K562 (cell line): ENCODE results near the gene THADA. TPM values are rescaled to one million over a fixed set of nuclear protein-coding genes. Genes with fewer than 3 reads are reported as not detected.
A peak's percentile ranks its signal among the peaks of the same experiment; 100 is the strongest.

Experiments used
- ADNP ChIP-seq: fragments of 200-800 bp; sonication (Bioruptor generic); IDR thresholded peaks from 2 replicates; pipeline ENCODE4 v1.6.1; 2016; ENCODE audit warnings: missing genetic modification characterization, missing compliant biosample characterization
- AFF1 ChIP-seq, 2 experiments: fragments of 450-650 bp; IDR thresholded peaks; 2 replicates each; pipeline ENCODE4 v1.6.1; 2018; ENCODE audit warnings: mild to moderate bottlenecking in 2 of 2, low read depth in 1 of 2; ENCODE audit not compliant: partially characterized antibody in 2 of 2
- ARID2 ChIP-seq: fragments of 450-650 bp; IDR thresholded peaks from 2 replicates; pipeline ENCODE4 v1.6.1; 2017; ENCODE audit warnings: antibody characterized with exemption, mild to moderate bottlenecking
- ARNT ChIP-seq, 2 experiments: fragments of 450-650 bp; IDR thresholded peaks; 2 replicates each; pipeline ENCODE4 v1.6.1; 2016; ENCODE audit warnings: mild to moderate bottlenecking in 1 of 2
- ATF1 ChIP-seq, 2 experiments: fragments of 450-650 bp in 1 of 2; IDR thresholded peaks; 2 replicates each; pipeline ENCODE4 v1.6.1; 2016; ENCODE audit warnings: missing compliant biosample characterization in 1 of 2, missing genetic modification characterization in 1 of 2
- E2F6 ChIP-seq, 2 experiments: IDR thresholded peaks; 2 replicates each; pipeline ENCODE4 v1.6.1; 2011; ENCODE audit warnings: borderline replicate concordance in 1 of 2, control low read depth in 1 of 2, low read depth in 1 of 2, low read length in 1 of 2, mild to moderate bottlenecking in 1 of 2, mixed read lengths in 1 of 2, moderate library complexity in 1 of 2; ENCODE audit not compliant: insufficient read depth in 1 of 2, insufficient read length in 1 of 2, poor library complexity in 1 of 2, severe bottlenecking in 1 of 2; ENCODE audit errors: extremely low read depth in 1 of 2
- EHMT2 ChIP-seq: fragments of 450-650 bp; IDR thresholded peaks from 2 replicates; pipeline ENCODE4 v1.6.1; 2018; ENCODE audit warnings: antibody characterized with exemption
- GATA2 ChIP-seq: sonication (generic); formaldehyde crosslinking; IDR thresholded peaks from 2 replicates; pipeline ENCODE4 v1.4.0; 2020; ENCODE audit warnings: mild to moderate bottlenecking, missing genetic modification reagents
- HDGF ChIP-seq: fragments of 450-650 bp; IDR thresholded peaks from 2 replicates; pipeline ENCODE4 v1.6.1; 2016
- MTA1 ChIP-seq: fragments of 450-650 bp; IDR thresholded peaks from 2 replicates; pipeline ENCODE4 v1.6.1; 2017; ENCODE audit warnings: borderline replicate concordance
- NCOA6 ChIP-seq: fragments of 450-650 bp; IDR thresholded peaks from 2 replicates; pipeline ENCODE4 v1.6.1; 2017; ENCODE audit warnings: mild to moderate bottlenecking
- NFE2 ChIP-seq: IDR thresholded peaks from 2 replicates; pipeline ENCODE4 v1.6.1; 2014; ENCODE audit warnings: antibody characterized with exemption, low read depth
- NR3C1 ChIP-seq: sonication (generic); formaldehyde crosslinking; IDR thresholded peaks from 2 replicates; pipeline ENCODE4 v1.8.1; 2022; ENCODE audit warnings: missing genetic modification reagents
- PHB2 ChIP-seq: fragments of 450-650 bp; IDR thresholded peaks from 2 replicates; pipeline ENCODE4 v1.6.1; 2017; ENCODE audit warnings: low read depth
- RBBP5 ChIP-seq: fragments of 200-600 bp; sonication (generic); IDR thresholded peaks from 2 replicates; pipeline ENCODE4 v1.6.1; 2012; ENCODE audit warnings: borderline replicate concordance, mild to moderate bottlenecking, low read length, control low read depth, inconsistent platforms; ENCODE audit not compliant: insufficient read depth, poor library complexity, severe bottlenecking
- RBM14 ChIP-seq: fragments of 200-400 bp; formaldehyde crosslinking; IDR thresholded peaks from 2 replicates; pipeline ENCODE4 v1.6.1; 2018; ENCODE audit warnings: low read depth, mild to moderate bottlenecking, low read length, moderate library complexity, borderline replicate concordance; ENCODE audit not compliant: insufficient read depth
- RUNX1 ChIP-seq: sonication (generic); IDR thresholded peaks from 2 replicates; pipeline ENCODE4 v1.6.1; 2016; ENCODE audit warnings: antibody characterized with exemption, low read depth
- SMAD3 ChIP-seq: fragments of 450-650 bp; formaldehyde crosslinking; conservative IDR thresholded peaks from 2 replicates; pipeline ENCODE4 v1.4.0; 2020; ENCODE audit warnings: mild to moderate bottlenecking
- SOX6 ChIP-seq: fragments of 450-650 bp; IDR thresholded peaks from 2 replicates; pipeline ENCODE4 v1.6.1; 2014; ENCODE audit warnings: mild to moderate bottlenecking
- SP1 ChIP-seq: sonication (generic); formaldehyde crosslinking; IDR thresholded peaks from 2 replicates; pipeline ENCODE4 v1.8.1; 2022; ENCODE audit warnings: mild to moderate bottlenecking, missing genetic modification reagents
- TAL1 ChIP-seq: fragments of 450-650 bp; IDR thresholded peaks from 2 replicates; pipeline ENCODE4 v1.6.1; 2016; ENCODE audit warnings: mild to moderate bottlenecking
- TARDBP ChIP-seq: fragments of 450-650 bp; IDR thresholded peaks from 2 replicates; pipeline ENCODE4 v1.6.1; 2016
- TFAP4 ChIP-seq: sonication (generic); formaldehyde crosslinking; IDR thresholded peaks from 2 replicates; pipeline ENCODE4 v1.8.0; 2022; ENCODE audit warnings: missing genetic modification reagents, mild to moderate bottlenecking, moderate library complexity, borderline replicate concordance
- ZNF75A ChIP-seq: fragments of 450-650 bp; formaldehyde crosslinking; IDR thresholded peaks from 2 replicates; pipeline ENCODE4 v1.4.0; 2020; ENCODE audit warnings: mild to moderate bottlenecking
- ZNF76 ChIP-seq: fragments of 250-450 bp; sonication (Bioruptor Pico); IDR thresholded peaks from 2 replicates; pipeline ENCODE4 v1.4.0; 2020; ENCODE audit warnings: mild to moderate bottlenecking, moderate library complexity, borderline replicate concordance
- ZNF780A ChIP-seq: fragments of 250-450 bp; sonication (Bioruptor Pico); IDR thresholded peaks from 2 replicates; pipeline ENCODE4 v1.5.0; 2021; ENCODE audit warnings: mild to moderate bottlenecking
- polyA plus RNA-seq, 8 experiments: library from polyadenylated mRNA; depleted of rRNA in 4 of 8; stranded (reverse) in 5 of 8; unstranded in 3 of 8; fragments of >200 nt; fragmentation: Nextera tagmentation in 2 of 8; fragmentation: Illumina TruSeq in 1 of 8; extraction: Ambion mirVana in 2 of 8; extraction: Trizol in 1 of 8; gene quantifications; 2 replicates each; pipeline versions ENCODE4 v1.2.1 to v1.2.3, GENCODE V29; 2011 to 2014; ENCODE audit warnings: inconsistent platforms in 1 of 8, missing spikeins in 1 of 8
- total RNA-seq, 7 experiments: library from RNA; depleted of rRNA in 6 of 7; stranded (reverse); fragments of >200 nt in 6 of 7; fragmentation: Illumina TruSeq in 2 of 7; extraction: Trizol in 2 of 7; gene quantifications; 2 replicates each; pipeline versions ENCODE4 v1.2.1 to v1.2.3, GENCODE V29; 2011 to 2021; ENCODE audit warnings: low replicate concordance in 1 of 7

THADA gene
- total and polyA plus RNA-seq, 9 of the 15 experiments (the other 6 are each of a cell fraction or from before 2014, with no cell fraction given) = 17.8 to 34.7 (median 31.9) TPM

- TF ChIP-seq RBBP5 (no peak), TAL1 (peak; percentile 66), ZNF780A (CRISPR knock-in tag) (no peak), RUNX1 (no peak), SP1 (0 out of 2 replicates have a peak, but pooled peaks have one; percentile 26), E2F6 (IDR thresholded peaks at IDR 0.05; ENCODE audit: borderline replicate concordance in 1 of 2, extremely low read depth in 1 of 2, insufficient read depth in 1 of 2, insufficient read length in 1 of 2, low read depth in 1 of 2, low read length in 1 of 2, poor library complexity in 1 of 2, severe bottlenecking in 1 of 2) (no peak), ATF1 (CRISPR knock-in tag; IDR thresholded peaks at IDR 0.05) (no peak), ATF1 (tag; IDR thresholded peaks at IDR 0.05) (no peak), AFF1 (IDR thresholded peaks at IDR 0.05; ENCODE audit: low read depth in 1 of 2, partially characterized antibody in 2 of 2) (peak in 1 of 2 experiments; percentile 32), RBM14 (no peak), ZNF75A (CRISPR knock-in tag) (peak; percentile 31; the same call in 1 of the 2 replicates), PHB2 (0 out of 2 replicates have a peak, but pooled peaks have one; percentile 10), NFE2 (no peak), TFAP4 (CRISPR knock-in tag) (no peak), MTA1 (peak; percentile 69; the same call in 1 of the 2 replicates), TARDBP (no peak), ADNP (peak; percentile 78), ZNF76 (no peak), SMAD3 (CRISPR knock-in tag) (peak; percentile 76; the same call in 1 of the 2 replicates), GATA2 (CRISPR knock-in tag) (peak; percentile 46; the same call in 1 of the 2 replicates), ARNT (IDR thresholded peaks at IDR 0.05) (0 out of 4 replicates have a peak, but pooled peaks of 1 of the 2 experiments have one; percentile 42), NR3C1 (CRISPR knock-in tag) (no peak), ARID2 (no peak), SOX6 (peak; percentile 59; the same call in 1 of the 2 replicates), NCOA6 (no peak), EHMT2 (peak; percentile 96), HDGF (0 out of 2 replicates have a peak, but pooled peaks have one; percentile 40)
Measured at GRCh38 chr2:43331422-43331821, 264.4 kb downstream of the THADA start (continued).
